Mesendoderm (in vitro differentiated cells): ENCODE data around the gene MFSD12.
"Not testable (repeated sequence)": the region's sequence is repeated elsewhere in the genome, so short reads cannot be mapped to it uniquely, and the experiment has no call there.

Source experiments
- DNase-seq: peaks from one replicate; pipeline ENCODE4 v3.0.0; 2013
- H2AK5ac ChIP-seq: 2 replicates; pipeline ENCODE4 v1.6.1; 2013; ENCODE audit warnings: low read length, inconsistent platforms
- H2BK120ac ChIP-seq: 2 replicates; pipeline ENCODE4 v1.6.1; 2013; ENCODE audit warnings: low read depth, mild to moderate bottlenecking, low read length, moderate library complexity, mixed read lengths
- H2BK15ac ChIP-seq: replicated peaks from 2 replicates; pipeline ENCODE4 v1.6.1; 2013; ENCODE audit warnings: low read depth, mild to moderate bottlenecking, moderate library complexity
- H2BK5ac ChIP-seq: 2 replicates; pipeline ENCODE4 v1.6.1; 2013; ENCODE audit warnings: low read length, inconsistent platforms
- H3K18ac ChIP-seq: 2 replicates; pipeline ENCODE4 v1.6.1; 2013; ENCODE audit warnings: mild to moderate bottlenecking, low read length, mixed read lengths
- H3K23ac ChIP-seq: one replicate; pipeline ENCODE4 v1.6.1; 2013; ENCODE audit warnings: low read length
- H3K27ac ChIP-seq: 2 replicates; pipeline ENCODE4 v1.5.1; 2013; ENCODE audit warnings: low read depth, mild to moderate bottlenecking, inconsistent platforms, low read length, moderate library complexity
- H3K27me3 ChIP-seq: 2 replicates; pipeline ENCODE4 v1.6.1; 2013; ENCODE audit warnings: low read length, control low read depth, mild to moderate bottlenecking, inconsistent platforms; ENCODE audit not compliant: insufficient read depth, poor library complexity
- H3K36me3 ChIP-seq: 2 replicates; pipeline ENCODE4 v1.6.1; 2013; ENCODE audit warnings: low read length, inconsistent platforms; ENCODE audit not compliant: control insufficient read depth, insufficient read depth
- H3K4ac ChIP-seq: one replicate; pipeline ENCODE4 v1.6.1; 2013; ENCODE audit warnings: low read depth, mild to moderate bottlenecking, low read length, moderate library complexity
- H3K4me1 ChIP-seq: 2 replicates; pipeline ENCODE4 v1.6.1; 2013; ENCODE audit warnings: low read depth, low read length, inconsistent platforms; ENCODE audit not compliant: control insufficient read depth
- H3K4me2 ChIP-seq: 2 replicates; pipeline ENCODE4 v1.6.1; 2013; ENCODE audit warnings: low read length
- H3K4me3 ChIP-seq: 2 replicates; pipeline ENCODE4 v1.5.1; 2013; ENCODE audit warnings: mild to moderate bottlenecking, low read length
- H3K56ac ChIP-seq: one replicate; pipeline ENCODE4 v1.6.1; 2013; ENCODE audit warnings: low read length
- H3K79me1 ChIP-seq: 2 replicates; pipeline ENCODE4 v1.6.1; 2013; ENCODE audit warnings: low read length, inconsistent platforms
- H3K79me2 ChIP-seq: 2 replicates; pipeline ENCODE4 v1.6.1; 2013; ENCODE audit warnings: mild to moderate bottlenecking, low read length; ENCODE audit not compliant: control insufficient read depth, insufficient read depth
- H3K9ac ChIP-seq: 2 replicates; pipeline ENCODE4 v1.6.1; 2013; ENCODE audit warnings: low read length, inconsistent platforms
- H4K5ac ChIP-seq: one replicate; pipeline ENCODE4 v1.6.1; 2013; ENCODE audit warnings: low read length
- H4K8ac ChIP-seq: one replicate; pipeline ENCODE4 v1.6.1; 2013; ENCODE audit warnings: low read depth, mild to moderate bottlenecking, control low read depth, low read length, moderate library complexity
- WGBS: extraction: QIAGEN DNeasy Blood & Tissue Kit; methylation state at CpG from one replicate; pipeline ENCODE4 v1.1.7; 2013; ENCODE audit warnings: low lambda C conversion rate, missing lambda C conversion rate; ENCODE audit not compliant: insufficient coverage; ENCODE audit errors: extremely low coverage; 5-methylcytosine and 5-hydroxymethylcytosine counted together

Gene MFSD12

GRCh38 chr19:3533563-3534216, 23.7 kb downstream of the MFSD12 start:
- no peak overlapping the region for H3K27ac ChIP-seq
- H4K8ac ChIP-seq: no peak overlapping the region
- H3K18ac ChIP-seq: no peak overlapping the region
- H3K9ac ChIP-seq: no peak overlapping the region
- H2BK120ac ChIP-seq: no peak overlapping the region
- H3K79me2 ChIP-seq: no peaks in the 10 kb centered on the region
- no peaks in the 10 kb centered on the region for H3K27me3 ChIP-seq
- WGBS: no CpG with 5 or more reads among the region's 12 CpGs
- no peak overlapping the region for H4K5ac ChIP-seq
- no peak for DNase-seq
- no peak overlapping the region for H2BK15ac ChIP-seq
- no peak overlapping the region for H2BK5ac ChIP-seq
- no peak overlapping the region for H3K4me3 ChIP-seq
- H2AK5ac ChIP-seq: no peak overlapping the region
- H3K4me2 ChIP-seq: no peak overlapping the region
- H3K23ac ChIP-seq: no peak overlapping the region
- no peaks in the 10 kb centered on the region for H3K79me1 ChIP-seq
- H3K4ac ChIP-seq: no peak overlapping the region
- H3K56ac ChIP-seq: no peak overlapping the region
- peaks cover 8% of the 10 kb centered on the region for H3K36me3 ChIP-seq
- H3K4me1 ChIP-seq: no peaks in the 10 kb centered on the region

GRCh38 chr19:3533033-3533432, 24.4 kb downstream of the MFSD12 start:
- H3K4me2 ChIP-seq: no peak overlapping the region
- no peak overlapping the region for H3K56ac ChIP-seq
- no peak overlapping the region for H3K4me3 ChIP-seq
- H3K4ac ChIP-seq: no peak overlapping the region
- peaks cover 8% of the 10 kb centered on the region for H3K36me3 ChIP-seq
- H4K8ac ChIP-seq: no peak overlapping the region
- no peak overlapping the region for H3K23ac ChIP-seq
- H3K4me1 ChIP-seq: no peaks in the 10 kb centered on the region
- no peaks in the 10 kb centered on the region for H3K79me2 ChIP-seq
- H3K18ac ChIP-seq: no peak overlapping the region
- H4K5ac ChIP-seq: no peak overlapping the region
- H3K79me1 ChIP-seq: no peaks in the 10 kb centered on the region
- WGBS: no CpG with 5 or more reads among the region's 17 CpGs
- H3K27ac ChIP-seq: no peak overlapping the region
- DNase-seq: no peak
- no peak overlapping the region for H2BK15ac ChIP-seq
- H2AK5ac ChIP-seq: no peak overlapping the region
- no peaks in the 10 kb centered on the region for H3K27me3 ChIP-seq
- H3K9ac ChIP-seq: no peak overlapping the region
- no peak overlapping the region for H2BK120ac ChIP-seq
- no peak overlapping the region for H2BK5ac ChIP-seq

GRCh38 chr19:3532154-3532786, 25.1 kb downstream of the MFSD12 start:
- Histone ChIP-seq H3K18ac (no peak overlapping the region), H3K23ac (no peak overlapping the region), H4K5ac (no peak overlapping the region), H3K9ac (no peak overlapping the region), H3K27ac (no peak overlapping the region), H3K4ac (no peak overlapping the region), H3K4me2 (no peak overlapping the region), H4K8ac (no peak overlapping the region), H3K79me2 (no peaks in the 10 kb centered on the region), H2BK120ac (no peak overlapping the region), H3K27me3 (no peaks in the 10 kb centered on the region), H2AK5ac (no peak overlapping the region), H3K56ac (no peak overlapping the region), H3K4me1 (no peaks in the 10 kb centered on the region), H3K4me3 (no peak overlapping the region), H3K79me1 (no peaks in the 10 kb centered on the region), H2BK15ac (no peak overlapping the region), H2BK5ac (no peak overlapping the region), H3K36me3 (peaks cover 8% of the 10 kb centered on the region)
- no peak for DNase-seq
- no CpG with 5 or more reads among the region's 33 CpGs for WGBS

GRCh38 chr19:3531716-3532115, 25.7 kb downstream of the MFSD12 start:
- no peak overlapping the region for H4K5ac ChIP-seq
- H3K4me3 ChIP-seq: no peak overlapping the region
- no peak overlapping the region for H3K27ac ChIP-seq
- H3K9ac ChIP-seq: no peak overlapping the region
- no peak overlapping the region for H3K4ac ChIP-seq
- H3K79me1 ChIP-seq: no peaks in the 10 kb centered on the region
- no peak overlapping the region for H4K8ac ChIP-seq
- no peak for DNase-seq
- no peak overlapping the region for H3K18ac ChIP-seq
- H2BK15ac ChIP-seq: no peak overlapping the region
- H3K79me2 ChIP-seq: no peaks in the 10 kb centered on the region
- H2BK120ac ChIP-seq: no peak overlapping the region
- whole genome bisulfite sequencing: no CpG with 5 or more reads among the region's 29 CpGs
- no peak overlapping the region for H3K56ac ChIP-seq
- no peak overlapping the region for H3K23ac ChIP-seq
- H3K4me1 ChIP-seq: no peaks in the 10 kb centered on the region
- H3K27me3 ChIP-seq: no peaks in the 10 kb centered on the region
- H3K36me3 ChIP-seq: peaks cover 13% of the 10 kb centered on the region
- no peak overlapping the region for H3K4me2 ChIP-seq
- H2BK5ac ChIP-seq: no peak overlapping the region
- no peak overlapping the region for H2AK5ac ChIP-seq

GRCh38 chr19:3530389-3530788, 27.0 kb downstream of the MFSD12 start:
- no peak overlapping the region for H3K9ac ChIP-seq
- H3K4me3 ChIP-seq: no peak overlapping the region
- H2BK120ac ChIP-seq: no peak overlapping the region
- H3K4me2 ChIP-seq: no peak overlapping the region
- H3K4ac ChIP-seq: no peak overlapping the region
- no peak overlapping the region for H2BK5ac ChIP-seq
- H3K79me1 ChIP-seq: no peaks in the 10 kb centered on the region
- H2BK15ac ChIP-seq: no peak overlapping the region
- no CpG with 5 or more reads among the region's 12 CpGs for WGBS
- H3K4me1 ChIP-seq: no peaks in the 10 kb centered on the region
- no peak for DNase-seq
- no peak overlapping the region for H3K27ac ChIP-seq
- peaks cover 10% of the 10 kb centered on the region for H3K36me3 ChIP-seq
- no peak overlapping the region for H4K8ac ChIP-seq
- no peak overlapping the region for H3K56ac ChIP-seq
- H2AK5ac ChIP-seq: no peak overlapping the region
- no peaks in the 10 kb centered on the region for H3K27me3 ChIP-seq
- no peak overlapping the region for H3K18ac ChIP-seq
- no peaks in the 10 kb centered on the region for H3K79me2 ChIP-seq
- H3K23ac ChIP-seq: no peak overlapping the region
- no peak overlapping the region for H4K5ac ChIP-seq

GRCh38 chr19:3529299-3529698, 28.1 kb downstream of the MFSD12 start:
- not testable (repeated sequence) for DNase-seq
- WGBS: no CpG with 5 or more reads among the region's 7 CpGs

More at GRCh38 chr19:3529299-3529698, 28.1 kb downstream of the MFSD12 start:
- not testable (repeated sequence) for H3K4ac ChIP-seq, H3K36me3 ChIP-seq, H3K23ac ChIP-seq, H2BK120ac ChIP-seq, H2BK15ac ChIP-seq, H3K27ac ChIP-seq, H3K79me2 ChIP-seq, H3K56ac ChIP-seq, H4K5ac ChIP-seq, H2BK5ac ChIP-seq, H2AK5ac ChIP-seq, H3K4me3 ChIP-seq, H3K18ac ChIP-seq, H3K9ac ChIP-seq, H3K4me1 ChIP-seq, H4K8ac ChIP-seq, H3K27me3 ChIP-seq, H3K4me2 ChIP-seq, H3K79me1 ChIP-seq
